Spleen (tissue), 11 donors: ENCODE measurements around the gene YIF1B. TPM values are rescaled to one million over a fixed set of nuclear protein-coding genes. Genes with fewer than 3 reads are reported as not detected.

ENCODE experiments used
- DNase-seq: peaks from one replicate; pipeline ENCODE4 v3.0.0-alpha.2; 2020
- H3K27ac ChIP-seq, 8 donors: fragments of 200-600 bp; sonication (generic) in 7 of 8; 1 replicate in 4 of 8; 2 replicates in 4 of 8; pipeline versions ENCODE4 v1.5.0 to v1.8.0; 2016 to 2021; ENCODE audit warnings: inconsistent platforms in 4 of 8, mild to moderate bottlenecking in 4 of 8, moderate library complexity in 1 of 8
- H3K27me3 ChIP-seq, 7 donors: fragments of 200-600 bp; sonication (generic) in 6 of 7; replicated peaks in 1 of 7; 1 replicate in 4 of 7; 2 replicates in 3 of 7; pipeline versions ENCODE4 v1.5.0 to v1.8.0; 2016 to 2021; ENCODE audit warnings: inconsistent platforms in 3 of 7, mild to moderate bottlenecking in 1 of 7
- H3K36me3 ChIP-seq, 6 donors: fragments of 200-600 bp; sonication (generic) in 5 of 6; 1 replicate in 4 of 6; 2 replicates in 2 of 6; pipeline versions ENCODE4 v1.5.0 to v1.8.0; 2016 to 2021; ENCODE audit warnings: inconsistent platforms in 2 of 6
- H3K4me1 ChIP-seq, 6 donors: fragments of 200-600 bp; sonication (generic) in 5 of 6; 1 replicate in 3 of 6; 2 replicates in 3 of 6; pipeline versions ENCODE4 v1.5.0 to v1.8.0; 2016 to 2021; ENCODE audit warnings: inconsistent platforms in 3 of 6
- H3K4me3 ChIP-seq, 8 donors: fragments of 200-600 bp; sonication (generic) in 7 of 8; 1 replicate in 4 of 8; 2 replicates in 4 of 8; pipeline versions ENCODE4 v1.5.0 to v1.8.0; 2016 to 2021; ENCODE audit warnings: inconsistent platforms in 4 of 8, mild to moderate bottlenecking in 4 of 8, moderate library complexity in 2 of 8
- H3K9me3 ChIP-seq, 8 donors: fragments of 200-600 bp; sonication (generic) in 7 of 8; 1 replicate in 4 of 8; 2 replicates in 4 of 8; pipeline versions ENCODE4 v1.5.0 to v1.8.0; 2016 to 2021; ENCODE audit warnings: inconsistent platforms in 4 of 8
- POLR2A ChIP-seq, 3 donors: fragments of 450-650 bp; IDR thresholded peaks; one replicate each; pipeline ENCODE4 v1.5.1; 2017; ENCODE audit warnings: antibody characterized with exemption in 3 of 3, mild to moderate bottlenecking in 1 of 3
- POLR2AphosphoS5 ChIP-seq, 3 donors: sonication (generic); formaldehyde crosslinking; IDR thresholded peaks; one replicate each; pipeline ENCODE4 v1.5.1; 2017; ENCODE audit warnings: antibody characterized with exemption in 3 of 3
- WGBS, 5 donors: extraction: QIAGEN DNeasy Blood & Tissue Kit in 3 of 5; methylation state at CpG; one replicate each; pipeline versions ENCODE4 v1.1.5 to v1.1.7; 2013 to 2018; 5-methylcytosine and 5-hydroxymethylcytosine counted together
- intact Hi-C: fragments of 100-400 bp; cut with DNase I; formaldehyde crosslinking; loops from one replicate; pipeline ENCODE4 v1.15.0; 2023; ENCODE audit warnings: low total_unique reads
- polyA plus RNA-seq, 3 donors: library from polyadenylated mRNA; stranded (reverse); fragments of 200-250 nt; gene quantifications; one replicate each; pipeline ENCODE4 v1.2.1, GENCODE V29; 2013
- total RNA-seq, 7 donors: library from RNA; depleted of rRNA in 3 of 7; stranded (reverse); fragments of >200 nt in 3 of 7; fragmentation: NEBNext Ultra II Directional in 4 of 7; extraction: Animal tissue kit (Norgen Biotek cat#: 25700) in 4 of 7; gene quantifications; one replicate each; pipeline versions ENCODE4 v1.1.0 to v1.2.1, GENCODE V29; 2016 to 2021
- TF ChIP-seq, protein P1 (sequence below), 11 experiments: fragments of 200-600 bp in 7 of 11; fragments of 450-650 bp in 4 of 11; sonication (generic) in 4 of 11; IDR thresholded peaks in 8 of 11; conservative IDR thresholded peaks in 3 of 11; 1 replicate in 7 of 11; 2 replicates in 4 of 11; pipeline versions ENCODE4 v1.4.0 to v1.8.0; 2016 to 2021; ENCODE audit warnings: antibody characterized with exemption in 11 of 11, inconsistent platforms in 4 of 11, mild to moderate bottlenecking in 1 of 11
- donor health status: healthy with polysubstance abuse.
- donor health status: DM: no; HTN: no; CAD: no; lungs with moderate emphysema.
- donor health status: DM: no; HTN: no; CAD: no.
- donor health status: Bipolar disorder and iron deficiency.
- donor health status: healthy.
- donor health status: DM: no; HTN: no; CAD: no.
- donor health status: DM: yes; HTN: yes; CAD: no.

YIF1B gene
- total and polyA plus RNA-seq, 10 donors = 31.4 to 56.7 (median 39.5) TPM

GRCh38 chr19:38290631-38291147, 25.1 kb downstream of the YIF1B start:
- WGBS, 5 donors = 78 to 94% (median 86%) methylated on average over 13 of the region's 13 CpGs
- peak in 1 of 3 donors; percentile 18 for TF ChIP-seq POLR2AphosphoS5 (IDR thresholded peaks at IDR 0.05)
- TF ChIP-seq POLR2A (IDR thresholded peaks at IDR 0.05) = no peak
- TF ChIP-seq, protein P1, sequence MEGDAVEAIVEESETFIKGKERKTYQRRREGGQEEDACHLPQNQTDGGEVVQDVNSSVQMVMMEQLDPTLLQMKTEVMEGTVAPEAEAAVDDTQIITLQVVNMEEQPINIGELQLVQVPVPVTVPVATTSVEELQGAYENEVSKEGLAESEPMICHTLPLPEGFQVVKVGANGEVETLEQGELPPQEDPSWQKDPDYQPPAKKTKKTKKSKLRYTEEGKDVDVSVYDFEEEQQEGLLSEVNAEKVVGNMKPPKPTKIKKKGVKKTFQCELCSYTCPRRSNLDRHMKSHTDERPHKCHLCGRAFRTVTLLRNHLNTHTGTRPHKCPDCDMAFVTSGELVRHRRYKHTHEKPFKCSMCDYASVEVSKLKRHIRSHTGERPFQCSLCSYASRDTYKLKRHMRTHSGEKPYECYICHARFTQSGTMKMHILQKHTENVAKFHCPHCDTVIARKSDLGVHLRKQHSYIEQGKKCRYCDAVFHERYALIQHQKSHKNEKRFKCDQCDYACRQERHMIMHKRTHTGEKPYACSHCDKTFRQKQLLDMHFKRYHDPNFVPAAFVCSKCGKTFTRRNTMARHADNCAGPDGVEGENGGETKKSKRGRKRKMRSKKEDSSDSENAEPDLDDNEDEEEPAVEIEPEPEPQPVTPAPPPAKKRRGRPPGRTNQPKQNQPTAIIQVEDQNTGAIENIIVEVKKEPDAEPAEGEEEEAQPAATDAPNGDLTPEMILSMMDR (IDR thresholded peaks at IDR 0.05 in 8 of 11, conservative IDR thresholded peaks at IDR 0.05 in 3 of 11) = no peak
- Histone ChIP-seq H3K4me1 (peaks cover 3 to 34% (median 18%) of the 10 kb centered on the region in 6 donors), H3K36me3 (peaks cover 0 to 87% (median 38%) of the 10 kb centered on the region in 6 donors), H3K27ac (peak overlapping the region in 1 of 8 donors; percentile 20), H3K27me3 (no peaks in the 10 kb centered on the region), H3K4me3 (no peak overlapping the region), H3K9me3 (no peaks in the 10 kb centered on the region)
- intact Hi-C loops = no loop called here
- no peak for DNase-seq

DNA sequence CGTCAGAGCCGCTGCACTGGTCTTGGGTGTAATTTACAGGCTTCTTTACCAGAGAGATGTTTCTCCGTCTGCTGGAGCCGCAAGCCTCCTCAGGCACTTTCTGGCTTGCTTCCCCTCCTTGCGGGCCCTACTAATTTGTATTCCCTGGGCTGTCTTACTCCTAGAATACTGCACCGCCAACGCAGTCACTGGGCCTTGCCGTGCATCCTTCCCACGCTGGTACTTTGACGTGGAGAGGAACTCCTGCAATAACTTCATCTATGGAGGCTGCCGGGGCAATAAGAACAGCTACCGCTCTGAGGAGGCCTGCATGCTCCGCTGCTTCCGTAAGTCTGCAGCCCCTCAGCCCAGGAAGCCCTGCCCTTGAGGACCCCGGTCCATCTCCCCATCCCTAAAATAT, 25.8 kb downstream of the YIF1B start:
- TF ChIP-seq POLR2A (IDR thresholded peaks at IDR 0.05) (no peak), POLR2AphosphoS5 (IDR thresholded peaks at IDR 0.05) (no peak)
- TF ChIP-seq, protein P1 (IDR thresholded peaks at IDR 0.05 in 8 of 11, conservative IDR thresholded peaks at IDR 0.05 in 3 of 11) = no peak
- Histone ChIP-seq H3K9me3 (no peaks in the 10 kb centered on the region), H3K4me3 (no peak overlapping the region), H3K4me1 (peaks cover 6 to 42% (median 24%) of the 10 kb centered on the region in 6 donors), H3K27me3 (no peaks in the 10 kb centered on the region), H3K27ac (no peak overlapping the region), H3K36me3 (peaks cover 0 to 94% (median 38%) of the 10 kb centered on the region in 6 donors)
- WGBS, 5 donors = 94 to 98% (median 95%) methylated on average over 15 of the region's 15 CpGs
- intact Hi-C loops = no loop called here
- DNase-seq = no peak

GRCh38 chr19:38288123-38288855, 27.5 kb downstream of the YIF1B start:
- Histone ChIP-seq H3K27me3 (no peaks in the 10 kb centered on the region), H3K9me3 (no peaks in the 10 kb centered on the region), H3K27ac (peak overlapping the region in 6 of 8 donors; percentile 5 to 59 (median 50)), H3K4me3 (no peak overlapping the region), H3K4me1 (peaks cover 12 to 57% (median 38%) of the 10 kb centered on the region in 6 donors), H3K36me3 (peaks cover 0 to 94% (median 37%) of the 10 kb centered on the region in 6 donors)
- intact Hi-C loops = no loop called here
- TF ChIP-seq POLR2A (IDR thresholded peaks at IDR 0.05) (no peak), POLR2AphosphoS5 (IDR thresholded peaks at IDR 0.05) (no peak)
- TF ChIP-seq, protein P1 (IDR thresholded peaks at IDR 0.05 in 8 of 11, conservative IDR thresholded peaks at IDR 0.05 in 3 of 11) = no peak
- WGBS, 5 donors = 85 to 91% (median 88%) methylated on average over 13 to 16 of the region's 16 CpGs
- DNase-seq = no peak

GRCh38 chr19:38287604-38288003, 28.1 kb downstream of the YIF1B start:
- TF ChIP-seq, protein P1 (IDR thresholded peaks at IDR 0.05 in 8 of 11, conservative IDR thresholded peaks at IDR 0.05 in 3 of 11) = no peak
- TF ChIP-seq POLR2A (IDR thresholded peaks at IDR 0.05) (no peak), POLR2AphosphoS5 (IDR thresholded peaks at IDR 0.05) (peak in 1 of 3 donors; percentile 62)
- H3K36me3 ChIP-seq = peaks cover 0 to 87% (median 33%) of the 10 kb centered on the region in 6 donors
- 47 to 61% (median 48%) methylated on average over 7 to 9 of the region's 9 CpGs for WGBS, 5 donors
- H3K4me1 ChIP-seq = peaks cover 14 to 64% (median 41%) of the 10 kb centered on the region in 6 donors
- H3K9me3 ChIP-seq = no peaks in the 10 kb centered on the region
- no peak for DNase-seq
- H3K4me3 ChIP-seq = no peak overlapping the region
- intact Hi-C loops = no loop called here
- peak overlapping the region in 7 of 8 donors; percentile 5 to 59 (median 48) for H3K27ac ChIP-seq
- H3K27me3 ChIP-seq = no peaks in the 10 kb centered on the region
